SJCRH30 (cell line): ENCODE data around the gene PMEL. TPM values are rescaled to one million over a fixed set of nuclear protein-coding genes. Genes with fewer than 3 reads are reported as not detected.
"Not testable (repeated sequence)": the region's sequence is repeated elsewhere in the genome, so short reads cannot be mapped to it uniquely, and the experiment has no call there.

Experiments used
- DNase-seq, 2 experiments: peaks; one replicate each; pipeline ENCODE4 v3.0.0-alpha.2; 2015 to 2020
- H3K27ac ChIP-seq: fragments of 250-450 bp; sonication (Bioruptor Pico); 2 replicates; pipeline ENCODE4 v1.5.1; 2020; ENCODE audit warnings: mild to moderate bottlenecking, moderate library complexity
- H3K27me3 ChIP-seq: fragments of 250-450 bp; sonication (Bioruptor Pico); 2 replicates; pipeline ENCODE4 v1.5.1; 2020; ENCODE audit warnings: mild to moderate bottlenecking, moderate library complexity
- H3K36me3 ChIP-seq: fragments of 250-450 bp; sonication (Bioruptor Pico); 2 replicates; pipeline ENCODE4 v1.5.1; 2020; ENCODE audit warnings: mild to moderate bottlenecking, moderate library complexity
- H3K4me1 ChIP-seq: fragments of 250-450 bp; sonication (Bioruptor Pico); 2 replicates; pipeline ENCODE4 v1.5.1; 2020; ENCODE audit warnings: mild to moderate bottlenecking, moderate library complexity
- H3K4me3 ChIP-seq: fragments of 250-450 bp; sonication (Bioruptor Pico); 2 replicates; pipeline ENCODE4 v1.5.1; 2020; ENCODE audit warnings: mild to moderate bottlenecking, moderate library complexity
- H3K9me3 ChIP-seq: fragments of 250-450 bp; sonication (Bioruptor Pico); replicated peaks from 2 replicates; pipeline ENCODE4 v1.5.1; 2020; ENCODE audit warnings: mild to moderate bottlenecking, moderate library complexity
- total RNA-seq: library from RNA; depleted of rRNA; stranded (reverse); fragments of >200 nt; shearing (Covaris generic); gene quantifications from 2 replicates; pipeline ENCODE4 v1.2.3, GENCODE V29; 2014

Gene PMEL
- total RNA-seq, 1 experiment from 2014 or later: 1.3 TPM

DNA sequence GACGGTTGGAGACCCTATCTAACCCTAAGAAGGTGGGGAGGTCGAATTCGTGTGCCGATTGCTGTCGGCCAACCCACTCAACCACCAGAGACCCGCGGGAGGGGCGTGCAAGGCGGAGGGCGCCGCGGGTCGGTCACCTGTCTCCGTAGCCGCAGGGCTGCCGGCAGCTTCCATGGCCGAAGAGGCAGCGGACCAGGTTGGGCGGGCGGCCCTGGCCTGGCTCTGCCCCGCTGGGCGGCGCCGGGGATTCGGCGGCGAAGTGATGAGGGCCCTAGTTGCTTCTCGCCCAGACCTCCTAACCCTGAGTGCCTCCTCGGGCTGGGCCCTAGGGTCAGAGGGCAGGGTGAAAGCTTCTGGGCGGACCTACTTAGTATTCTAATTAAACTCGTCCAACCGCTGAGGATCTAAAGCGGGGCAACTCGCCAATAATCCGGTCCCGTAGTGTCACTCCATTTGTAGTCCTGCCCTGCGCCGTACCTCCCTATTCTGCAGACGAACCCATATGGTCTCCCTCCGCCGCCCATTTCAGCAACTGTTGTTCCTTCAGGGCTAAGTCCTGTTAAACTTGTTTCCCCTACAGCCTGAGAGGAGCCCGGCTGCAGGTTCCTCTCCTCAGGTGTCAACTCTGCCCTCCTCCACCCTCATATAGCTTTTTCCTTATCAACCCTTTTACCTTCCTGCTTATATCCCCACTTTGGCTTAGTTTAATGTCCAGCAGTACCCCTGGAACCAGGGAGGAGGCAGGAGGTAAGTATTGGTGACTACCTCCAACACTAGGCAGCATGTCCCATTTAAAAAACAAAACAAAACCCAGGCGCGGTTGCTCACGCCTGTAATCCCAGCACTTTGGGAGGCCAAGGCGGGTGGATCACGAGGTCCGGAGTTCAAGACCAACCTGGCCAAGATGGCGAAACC is 38.0 kb downstream of the PMEL start, which contains the start of gene PYM1:
Gene PYM1 (minus strand): TSS at position 307 of the 915 bp plus-strand sequence. CDS start 133 bp downstream, at position 174.
- Histone ChIP-seq H3K27me3 (no peaks in the 10 kb centered on the region), H3K9me3 (no peaks in the 10 kb centered on the region), H3K4me3 (peak within 1 kb of the TSS; percentile 70), H3K27ac (peak within 1 kb of the TSS; percentile 65), H3K4me1 (peaks cover 10% of the 10 kb centered on the region), H3K36me3 (no peaks in the 10 kb centered on the region)
- peak; percentile 61 to 65 for DNase-seq

DNA sequence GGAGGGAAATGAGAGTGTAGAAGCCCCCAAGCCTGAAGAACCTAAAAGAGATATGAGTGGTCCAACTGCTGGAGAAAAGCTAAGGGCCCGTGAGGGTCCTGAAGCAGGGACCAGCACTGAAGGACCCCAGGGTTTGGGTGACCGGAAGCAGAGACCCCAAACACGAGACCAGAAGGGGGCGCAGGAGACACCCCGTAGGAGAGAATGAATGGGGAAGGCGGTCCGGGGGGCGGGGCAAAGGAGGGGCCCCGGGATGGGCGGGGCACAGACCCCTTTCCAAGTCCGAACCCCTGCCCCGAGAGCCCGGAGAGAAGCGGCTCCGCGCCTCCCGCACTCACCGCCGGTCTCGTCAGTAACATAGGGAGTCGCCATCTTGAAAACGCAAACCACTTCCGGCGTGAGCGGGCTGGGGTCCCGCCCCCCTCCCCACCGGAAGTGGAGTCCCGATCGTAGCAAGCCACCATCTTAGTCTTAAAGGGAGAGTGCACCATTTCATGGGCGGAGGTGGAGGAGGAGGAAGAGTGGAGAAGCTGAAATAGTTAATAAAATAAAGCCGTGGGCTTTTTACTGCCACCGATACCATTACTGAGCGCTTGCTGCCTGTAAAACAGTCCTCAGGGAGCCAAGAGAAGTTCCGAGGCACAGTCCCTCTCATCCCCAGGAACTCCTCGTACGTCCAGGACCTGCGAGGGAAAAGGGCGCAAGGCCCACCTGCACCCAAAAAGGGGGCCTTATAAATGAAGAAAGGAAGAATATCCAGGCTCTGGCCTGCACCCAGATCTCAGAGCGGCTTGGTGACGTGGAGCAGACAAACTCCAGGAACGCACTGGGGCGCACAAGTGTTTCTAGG is 38.9 kb downstream of the PMEL start:
- H3K9me3 ChIP-seq: no peaks in the 10 kb centered on the region
- peak; percentile 92 to 94 for DNase-seq
- H3K4me3 ChIP-seq: peak overlapping the region; percentile 70
- H3K4me1 ChIP-seq: peaks cover 5% of the 10 kb centered on the region
- no peaks in the 10 kb centered on the region for H3K27me3 ChIP-seq
- H3K36me3 ChIP-seq: 0 out of 2 replicates have a peak, but pooled peaks cover 4% of the 10 kb centered on the region
- H3K27ac ChIP-seq: peak overlapping the region; percentile 65

DNA sequence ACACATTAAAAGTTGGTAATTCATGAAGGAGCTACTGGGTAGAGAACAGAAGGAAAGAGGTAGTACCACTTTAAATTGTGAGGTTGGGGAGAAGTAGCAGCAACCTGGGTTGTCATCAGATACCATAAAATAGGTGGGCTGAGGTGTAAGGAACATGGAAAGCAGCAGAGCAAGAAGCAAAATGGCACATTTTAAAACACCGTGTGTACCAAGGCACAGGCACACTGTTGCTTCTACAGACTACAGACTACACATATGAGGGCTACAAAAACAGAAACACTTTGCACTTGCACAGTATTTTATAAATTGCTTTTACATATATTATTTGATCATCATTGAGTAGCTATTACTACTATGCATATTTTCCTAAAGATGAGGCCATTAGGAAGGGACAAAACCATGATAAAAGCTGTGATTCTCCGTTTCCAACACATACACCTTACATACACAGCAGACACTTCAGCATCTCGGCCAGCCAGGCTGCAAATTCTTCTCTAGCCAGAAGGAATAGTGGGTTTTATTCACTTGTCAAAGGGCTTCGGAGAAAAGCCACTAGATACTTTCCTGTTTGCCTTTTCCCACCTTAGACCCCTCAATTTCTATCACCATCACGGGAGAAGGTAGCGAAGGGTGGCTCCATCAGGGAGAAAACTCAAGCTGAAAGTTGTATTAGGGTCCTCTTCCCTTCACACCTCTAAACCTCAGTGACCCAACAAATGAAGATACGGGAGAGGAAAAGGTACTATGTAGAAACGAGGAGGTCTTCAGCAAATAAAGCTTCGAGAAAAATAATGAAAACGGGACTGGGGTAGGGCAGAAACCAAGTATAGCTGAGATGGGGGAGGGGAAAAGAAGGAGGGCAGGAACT is 39.7 kb downstream of the PMEL start:
- Histone ChIP-seq H3K4me3 (peak overlapping the region; percentile 70), H3K9me3 (no peaks in the 10 kb centered on the region), H3K27me3 (no peaks in the 10 kb centered on the region), H3K4me1 (peaks cover 3% of the 10 kb centered on the region), H3K36me3 (0 out of 2 replicates have a peak, but pooled peaks cover 4% of the 10 kb centered on the region), H3K27ac (peak overlapping the region; percentile 65)
- DNase-seq: no peak

DNA sequence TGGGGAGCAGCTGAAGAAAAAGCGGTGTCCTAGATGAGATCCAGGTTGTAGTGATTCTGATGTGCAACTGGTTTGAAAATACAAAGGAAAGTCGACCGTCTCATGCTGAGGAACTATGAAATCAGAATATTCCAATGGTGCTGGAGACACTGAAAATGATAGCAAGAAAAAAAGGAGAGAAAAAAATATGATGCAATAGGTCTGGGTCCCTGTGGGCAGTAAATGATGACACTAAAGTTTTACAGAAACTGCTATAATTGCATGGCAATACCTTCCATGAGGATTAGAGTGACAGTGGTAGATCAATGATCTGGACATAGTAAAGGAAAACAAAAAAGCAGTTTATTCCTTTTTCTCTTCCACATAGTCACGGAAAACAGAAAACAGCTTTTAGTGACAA is 40.5 kb downstream of the PMEL start:
- H3K4me3 ChIP-seq: no peak overlapping the region
- no peaks in the 10 kb centered on the region for H3K27me3 ChIP-seq
- no peaks in the 10 kb centered on the region for H3K4me1 ChIP-seq
- H3K27ac ChIP-seq: no peak overlapping the region
- H3K9me3 ChIP-seq: no peaks in the 10 kb centered on the region
- H3K36me3 ChIP-seq: 0 out of 2 replicates have a peak, but pooled peaks cover 4% of the 10 kb centered on the region
- DNase-seq: no peak

DNA sequence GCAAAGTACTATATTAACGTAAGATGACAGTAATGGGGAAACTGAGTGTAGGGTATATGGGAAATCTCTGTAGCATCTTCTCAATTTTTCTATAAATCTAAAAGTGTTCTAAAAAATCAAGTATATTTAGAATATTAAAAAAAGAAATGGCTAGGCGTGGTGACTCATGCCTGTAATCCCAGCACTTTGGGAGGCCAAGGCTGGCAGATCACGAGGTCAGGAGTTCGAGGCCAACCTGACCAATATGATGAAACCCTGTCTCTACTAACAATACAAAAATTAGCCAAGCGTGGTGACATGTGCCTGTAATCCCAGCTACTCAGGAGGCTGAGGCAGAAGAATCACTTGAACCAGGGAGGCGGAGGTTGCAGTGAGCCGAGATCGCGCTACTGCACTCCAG is 42.2 kb downstream of the PMEL start:
- H3K4me1 ChIP-seq, H3K9me3 ChIP-seq, DNase-seq, H3K4me3 ChIP-seq, H3K27ac ChIP-seq, H3K27me3 ChIP-seq, H3K36me3 ChIP-seq: not testable (repeated sequence)

DNA sequence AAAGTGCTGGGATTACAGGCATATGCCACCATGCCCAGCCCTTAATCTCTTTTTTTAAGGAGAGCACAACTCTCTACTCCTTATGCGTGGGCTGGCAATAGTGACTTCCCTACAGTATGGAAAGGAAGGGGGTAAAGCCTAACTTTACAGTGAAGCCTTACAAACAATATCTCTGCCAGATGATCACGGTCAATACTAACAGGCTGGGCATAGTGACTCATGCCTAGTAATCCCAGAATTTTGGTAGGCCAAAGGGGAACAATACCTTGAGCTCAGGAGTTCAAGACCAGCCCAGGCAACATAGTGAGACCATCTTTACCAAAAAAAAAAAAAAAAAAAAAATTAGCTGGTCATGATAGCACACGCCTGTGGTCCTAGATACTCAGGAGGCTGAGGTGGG is 43.7 kb downstream of the PMEL start:
- Histone ChIP-seq H3K27me3 (no peaks in the 10 kb centered on the region), H3K27ac (no peak overlapping the region), H3K9me3 (no peaks in the 10 kb centered on the region), H3K4me3 (no peak overlapping the region), H3K4me1 (no peaks in the 10 kb centered on the region), H3K36me3 (0 out of 2 replicates have a peak, but pooled peaks cover 4% of the 10 kb centered on the region)
- DNase-seq: no peak

DNA sequence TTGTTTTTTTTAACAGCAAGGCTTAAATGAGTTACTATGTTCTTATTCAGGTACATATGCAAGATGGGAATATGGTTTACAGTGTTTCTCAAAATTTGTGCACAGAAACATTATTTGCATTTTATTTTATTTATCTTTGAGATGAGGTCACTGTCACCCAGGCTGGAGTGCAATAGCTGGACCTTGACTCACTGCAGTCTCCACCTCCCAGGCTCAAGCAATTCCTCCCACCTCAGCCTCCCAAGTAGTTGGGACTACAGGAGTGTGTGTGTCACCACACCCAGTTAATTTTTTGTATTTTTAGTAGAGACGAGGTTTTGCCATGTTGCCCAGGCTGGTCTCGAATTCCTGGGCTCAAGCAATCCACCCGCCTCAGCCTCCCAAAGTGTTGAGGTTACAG is 46.8 kb downstream of the PMEL start:
- H3K27ac ChIP-seq, H3K36me3 ChIP-seq, H3K4me3 ChIP-seq, H3K4me1 ChIP-seq, DNase-seq, H3K27me3 ChIP-seq, H3K9me3 ChIP-seq: not testable (repeated sequence)

DNA sequence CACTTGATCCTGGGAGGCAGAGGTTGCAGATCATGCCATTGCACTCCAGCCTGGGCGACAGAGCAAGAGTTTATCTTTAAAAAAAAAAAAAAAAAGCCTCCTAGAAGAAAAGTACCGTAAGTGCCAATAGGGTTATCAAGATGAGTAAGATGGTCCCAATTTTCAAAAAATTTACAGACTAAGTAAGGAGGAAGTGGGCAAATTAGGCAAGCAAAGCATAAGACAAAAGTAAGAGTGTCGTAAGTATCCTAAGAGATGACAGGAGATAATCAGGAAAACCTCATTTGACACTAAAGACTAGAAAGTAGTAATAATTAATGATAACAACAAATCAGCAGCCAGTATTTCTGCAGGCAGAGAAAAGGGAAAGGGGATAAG is 50.4 kb downstream of the PMEL start:
- Histone ChIP-seq H3K36me3 (0 out of 2 replicates have a peak, but pooled peaks cover 2% of the 10 kb centered on the region), H3K4me3 (no peak overlapping the region), H3K27me3 (no peaks in the 10 kb centered on the region), H3K27ac (no peak overlapping the region), H3K4me1 (no peaks in the 10 kb centered on the region), H3K9me3 (no peaks in the 10 kb centered on the region)
- no peak for DNase-seq

DNA sequence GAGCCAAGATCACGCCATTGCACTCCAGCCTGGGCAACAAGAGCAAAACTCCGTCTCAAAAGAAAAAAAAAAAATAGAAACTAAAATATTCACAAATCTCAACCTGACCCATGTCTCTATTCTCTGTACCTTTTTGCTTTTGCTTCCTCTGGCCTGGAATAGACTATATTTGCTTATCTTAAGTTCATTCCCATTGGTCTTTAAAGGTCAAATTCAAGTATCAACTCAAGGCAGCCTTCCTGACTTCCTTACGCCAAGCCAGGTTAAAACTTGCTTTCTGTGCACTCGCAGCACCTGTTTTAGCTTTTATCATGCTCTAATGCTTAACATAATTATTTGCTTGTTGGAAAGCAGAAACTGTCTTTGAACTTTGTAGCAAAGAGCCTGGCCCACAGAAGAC is 52.9 kb downstream of the PMEL start:
- H3K4me3 ChIP-seq: no peak overlapping the region
- H3K36me3 ChIP-seq: 0 out of 2 replicates have a peak, but pooled peaks cover 2% of the 10 kb centered on the region
- no peaks in the 10 kb centered on the region for H3K4me1 ChIP-seq
- no peaks in the 10 kb centered on the region for H3K27me3 ChIP-seq
- no peak overlapping the region for H3K27ac ChIP-seq
- H3K9me3 ChIP-seq: no peaks in the 10 kb centered on the region
- no peak for DNase-seq

DNA sequence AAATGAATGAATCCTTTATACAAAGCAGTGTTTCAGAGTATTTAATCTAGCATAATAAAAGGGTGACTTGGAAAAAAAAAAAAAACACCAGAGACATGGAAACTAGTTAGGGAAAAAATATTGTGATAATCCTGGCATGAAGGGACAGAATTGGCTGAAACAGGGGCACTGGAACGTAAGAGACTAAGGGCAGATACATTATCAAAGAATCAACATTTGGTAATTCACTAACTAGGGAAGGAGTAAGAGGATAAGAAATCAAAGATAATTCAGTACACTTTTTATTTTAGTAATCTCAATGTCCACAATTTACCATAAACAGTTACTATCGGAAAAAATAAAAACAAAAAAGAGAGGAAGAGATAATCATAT is 56.3 kb downstream of the PMEL start:
- Histone ChIP-seq H3K27ac (no peak overlapping the region), H3K9me3 (no peaks in the 10 kb centered on the region), H3K4me3 (no peak overlapping the region), H3K36me3 (0 out of 2 replicates have a peak, but pooled peaks cover 2% of the 10 kb centered on the region), H3K27me3 (no peaks in the 10 kb centered on the region), H3K4me1 (no peaks in the 10 kb centered on the region)
- DNase-seq: no peak

DNA sequence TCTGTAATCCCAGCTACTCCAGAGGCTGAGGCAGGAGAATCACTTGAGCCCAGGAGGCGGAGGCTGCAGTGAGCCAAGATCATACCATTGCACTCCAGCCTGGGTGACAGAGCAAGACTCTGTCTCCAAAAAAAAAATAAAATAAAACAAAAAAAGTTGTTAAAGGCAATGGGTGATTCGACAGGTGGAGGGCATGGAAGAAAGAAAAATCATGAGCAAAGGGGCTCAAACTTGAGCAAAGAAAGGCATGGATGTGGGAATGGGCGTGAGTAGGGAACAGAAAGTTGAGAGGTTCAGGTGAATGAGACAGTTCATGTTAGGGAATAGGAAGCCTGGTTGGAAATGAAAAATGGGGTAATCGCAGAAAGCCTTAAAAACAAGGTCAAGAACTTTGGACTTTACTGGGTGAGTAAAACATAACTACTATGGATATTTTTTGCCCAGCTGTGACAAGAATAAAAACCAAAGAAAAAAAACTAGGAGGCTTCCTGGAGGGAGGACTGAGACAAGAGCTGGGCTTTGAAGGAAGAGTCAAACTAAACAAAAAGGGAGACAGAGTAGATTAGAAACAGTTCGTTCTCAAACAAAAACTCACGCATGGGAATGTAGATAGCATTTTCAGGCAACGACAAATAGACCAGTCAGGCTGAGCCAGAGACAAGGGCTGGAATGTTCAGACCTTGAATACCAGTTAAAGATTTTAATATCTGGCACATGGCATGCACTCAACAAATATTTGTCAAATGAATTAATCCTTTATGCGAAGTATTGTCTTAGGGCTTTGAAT is 56.9 kb downstream of the PMEL start:
- Histone ChIP-seq H3K4me1 (no peaks in the 10 kb centered on the region), H3K27ac (no peak overlapping the region)

DNA sequence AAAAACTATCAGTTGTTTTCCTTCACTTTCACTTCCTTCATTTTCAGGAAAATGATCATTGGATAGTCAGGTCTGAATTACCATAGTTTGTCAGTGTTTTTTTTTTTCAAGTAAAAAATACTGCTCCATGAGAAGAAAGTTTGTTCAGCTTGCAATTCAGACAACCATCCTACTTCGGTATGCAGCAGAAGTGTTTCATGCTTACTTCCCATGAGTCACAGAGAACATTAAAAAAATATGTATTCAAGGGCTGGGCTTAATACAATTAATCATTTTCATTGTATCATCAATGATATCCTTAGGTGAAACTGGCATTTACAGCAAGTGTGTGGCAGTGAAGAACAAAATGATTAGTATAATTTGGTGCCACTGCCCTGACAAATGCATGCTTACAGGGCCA is 59.8 kb downstream of the PMEL start:
- H3K27ac ChIP-seq: no peak overlapping the region
- no peaks in the 10 kb centered on the region for H3K4me1 ChIP-seq
- 0 out of 2 replicates have a peak, but pooled peaks cover 2% of the 10 kb centered on the region for H3K36me3 ChIP-seq
- DNase-seq: no peak
- no peak overlapping the region for H3K4me3 ChIP-seq
- no peaks in the 10 kb centered on the region for H3K9me3 ChIP-seq
- H3K27me3 ChIP-seq: no peaks in the 10 kb centered on the region

More for the DNA sequence above, 56.9 kb downstream of the PMEL start:
- Histone ChIP-seq H3K36me3 (0 out of 2 replicates have a peak, but pooled peaks cover 2% of the 10 kb centered on the region), H3K4me3 (no peak overlapping the region), H3K27me3 (no peaks in the 10 kb centered on the region), H3K9me3 (no peaks in the 10 kb centered on the region)
- no peak for DNase-seq
